GM12878 (cell line): ENCODE measurements around the gene ARMC3. TPM values are rescaled to one million over a fixed set of nuclear protein-coding genes. Genes with fewer than 3 reads are reported as not detected.
A peak's percentile ranks its signal among the peaks of the same experiment; 100 is the strongest.

Source experiments
- ATAC-seq: fragments of 200-7000 bp; cut with Tn5 transposase; 3 replicates; pipeline ENCODE4 v1.9.1; 2020; ENCODE audit warnings: mild to moderate bottlenecking, moderate library complexity
- BruUV-seq: library from RNA; stranded (reverse); fragments of 400-500 nt; replicated peaks from 2 replicates; lab custom pipeline; 2021; lab: Mats Ljungman, UMichigan
- CTCF ChIA-PET: fragments of 300-600 bp; sonication (Branson Sonifier 250); formaldehyde crosslinking; extraction: SDS; loops from one replicate; lab custom pipeline; 2021; ENCODE audit warnings: inconsistent platforms; lab: Yijun Ruan, JAX
- POLR2A ChIA-PET: fragments of 350-600 bp; formaldehyde crosslinking; extraction: SDS; loops from one replicate; lab custom pipeline; 2021; ENCODE audit warnings: inconsistent platforms; lab: Charles Lee
- RAD21 ChIA-PET: fragments of 300-600 bp; sonication (Branson Sonifier 250); formaldehyde crosslinking; loops from one replicate; lab custom pipeline; 2023; ENCODE audit warnings: antibody characterized with exemption; ENCODE audit not compliant: unreplicated experiment; lab: Charles Lee
- SMC1A ChIA-PET: fragments of 300-600 bp; sonication (Branson Sonifier 250); formaldehyde crosslinking; loops from one replicate; lab custom pipeline; 2023; ENCODE audit not compliant: unreplicated experiment, uncharacterized antibody; lab: Charles Lee
- DNase-seq: peaks from one replicate; pipeline ENCODE4 v3.0.0-alpha.2; 2011; ENCODE audit warnings: low read depth, low spot score
- FAIRE-seq: peaks from 3 replicates; lab custom pipeline; 2011; peaks lifted over from hg19 to GRCh38; lab: Jason Lieb, UNC
- H2AFZ ChIP-seq: 2 replicates; pipeline ENCODE4 v1.6.0; 2011; ENCODE audit warnings: low read depth, low read length, control low read depth; ENCODE audit not compliant: control insufficient read depth
- H3K27ac ChIP-seq: 2 replicates; pipeline ENCODE4 v1.5.1; 2011; ENCODE audit warnings: control low read depth; ENCODE audit not compliant: control insufficient read depth, insufficient read depth
- H3K27me3 ChIP-seq, 2 experiments: replicated peaks in 1 of 2; 2 replicates each; pipeline versions ENCODE4 v1.6.0 to v1.6.1; 2011; ENCODE audit warnings: low read length in 1 of 2; ENCODE audit not compliant: control insufficient read depth in 2 of 2, insufficient read depth in 2 of 2
- H3K36me3 ChIP-seq, 2 experiments: 2 replicates each; pipeline ENCODE4 v1.5.1; 2011; ENCODE audit warnings: low read length in 1 of 2; ENCODE audit not compliant: control insufficient read depth in 2 of 2, insufficient read depth in 2 of 2
- H3K4me1 ChIP-seq: 2 replicates; pipeline ENCODE4 v1.6.1; 2011; ENCODE audit warnings: mild to moderate bottlenecking, low read length, moderate library complexity, mixed read lengths; ENCODE audit not compliant: control insufficient read depth, insufficient read depth
- H3K4me2 ChIP-seq: 2 replicates; pipeline ENCODE4 v1.6.0; 2011; ENCODE audit warnings: control low read depth; ENCODE audit not compliant: control insufficient read depth, insufficient read depth
- H3K4me3 ChIP-seq: fragments of 200-600 bp; sonication (generic); 2 replicates; pipeline ENCODE4 v1.5.1; 2016
- H3K79me2 ChIP-seq: 2 replicates; pipeline ENCODE4 v1.6.0; 2011; ENCODE audit warnings: low read length; ENCODE audit not compliant: control insufficient read depth, insufficient read depth
- H3K9ac ChIP-seq: 2 replicates; pipeline ENCODE4 v1.8.0; 2011; ENCODE audit warnings: low read length, control low read depth, mixed read lengths; ENCODE audit not compliant: control insufficient read depth, insufficient read depth
- H3K9me3 ChIP-seq: replicated peaks from 3 replicates; pipeline ENCODE4 v1.5.1; 2011; ENCODE audit warnings: mild to moderate bottlenecking, low read length; ENCODE audit not compliant: control insufficient read depth, insufficient read depth
- H4K20me1 ChIP-seq: 2 replicates; pipeline ENCODE4 v1.6.0; 2011; ENCODE audit not compliant: control insufficient read depth, insufficient read depth
- BHLHE40 ChIP-seq, 2 experiments: fragments of 450-650 bp in 1 of 2; IDR thresholded peaks; 2 replicates each; pipeline ENCODE4 v1.6.1; 2011 to 2017; ENCODE audit warnings: low read depth in 2 of 2, borderline replicate concordance in 1 of 2, improper control_type of control experiment in 1 of 2, low read length in 1 of 2, mild to moderate bottlenecking in 1 of 2
- CHD4 ChIP-seq: fragments of 200-600 bp; sonication (generic); IDR thresholded peaks from 2 replicates; pipeline ENCODE4 v1.6.1; 2016; ENCODE audit warnings: mild to moderate bottlenecking
- CTCF ChIP-seq, 3 experiments: IDR thresholded peaks in 2 of 3; conservative IDR thresholded peaks in 1 of 3; 2 replicates each; pipeline ENCODE4 v1.5.1; 2011; ENCODE audit warnings: low read depth in 3 of 3, low read length in 3 of 3, mild to moderate bottlenecking in 3 of 3, control low read depth in 2 of 3, moderate library complexity in 2 of 3, inconsistent platforms in 1 of 3, mixed read lengths in 1 of 3; ENCODE audit not compliant: control insufficient read depth in 2 of 3, insufficient read depth in 1 of 3; ENCODE audit errors: extremely low read depth in 1 of 3
- ETV6 ChIP-seq, 2 experiments: fragments of 450-650 bp in 1 of 2; IDR thresholded peaks in 1 of 2; conservative IDR thresholded peaks in 1 of 2; 2 replicates each; pipeline ENCODE4 v1.6.1; 2014; ENCODE audit warnings: antibody characterized with exemption in 1 of 2, borderline replicate concordance in 1 of 2, low read depth in 1 of 2, mild to moderate bottlenecking in 1 of 2, moderate library complexity in 1 of 2
- EZH2 ChIP-seq: IDR thresholded peaks from 2 replicates; pipeline ENCODE4 v1.6.1; 2012; ENCODE audit warnings: low read depth, mild to moderate bottlenecking, control low read depth, inconsistent platforms, low read length, borderline replicate concordance; ENCODE audit not compliant: control insufficient read depth
- STAT1 ChIP-seq: fragments of 450-650 bp; conservative IDR thresholded peaks from 2 replicates; pipeline ENCODE4 v1.6.1; 2014; ENCODE audit warnings: antibody characterized with exemption, mild to moderate bottlenecking
- ZNF687 ChIP-seq: fragments of 450-650 bp; IDR thresholded peaks from 2 replicates; pipeline ENCODE4 v1.6.1; 2017; ENCODE audit warnings: mild to moderate bottlenecking, moderate library complexity
- WGBS: methylation state at CpG from one replicate; pipeline ENCODE4 v1.1.6; 2016; ENCODE audit warnings: low lambda C conversion rate; ENCODE audit not compliant: insufficient replicate concordance, insufficient coverage; ENCODE audit errors: missing lambda C conversion rate; 5-methylcytosine and 5-hydroxymethylcytosine counted together
- in situ Hi-C: fragments of 300-500 bp; cut with MboI; formaldehyde crosslinking; loops from 9 replicates; pipeline ENCODE4 v1.14.3; 2018; ENCODE audit warnings: mixed read lengths
- intact Hi-C: fragments of 100-400 bp; cut with micrococcal nuclease; formaldehyde crosslinking; loops from one replicate; pipeline ENCODE4 v1.14.2; 2022; ENCODE audit not compliant: unreplicated experiment
- polyA plus RNA-seq, 11 experiments: library from polyadenylated mRNA; depleted of rRNA in 4 of 11; unstranded in 6 of 11; stranded (reverse) in 5 of 11; fragments of >200 nt; fragmentation: Nextera tagmentation in 4 of 11; fragmentation: Illumina TruSeq in 1 of 11; extraction: Ambion mirVana in 4 of 11; extraction: Trizol in 1 of 11; gene quantifications; 1 replicate in 1 of 11; 2 replicates in 10 of 11; pipeline versions ENCODE4 v1.2.1 to v1.2.3, GENCODE V29; 2011 to 2016; ENCODE audit warnings: inconsistent platforms in 2 of 11, missing spikeins in 2 of 11, low read depth in 1 of 11
- total RNA-seq, 4 experiments: library from RNA; depleted of rRNA in 3 of 4; stranded (reverse); fragments of >200 nt in 3 of 4; fragmentation: Illumina TruSeq in 1 of 4; extraction: Trizol in 1 of 4; gene quantifications; 2 replicates each; pipeline versions ENCODE4 v1.2.1 to v1.2.3, GENCODE V29; 2013 to 2021
- TF ChIP-seq, protein P1 (sequence below): IDR thresholded peaks from 2 replicates; pipeline ENCODE4 v1.6.1; 2011; ENCODE audit warnings: mild to moderate bottlenecking, low read depth, low read length, moderate library complexity; ENCODE audit not compliant: insufficient replicate concordance
- TF ChIP-seq, protein P2 (sequence below): fragments of 450-650 bp; conservative IDR thresholded peaks from 2 replicates; pipeline ENCODE4 v1.6.1; 2017; ENCODE audit warnings: mild to moderate bottlenecking, moderate library complexity
- TF ChIP-seq, protein P3 (sequence below): IDR thresholded peaks from 2 replicates; pipeline ENCODE4 v1.6.1; 2012; ENCODE audit warnings: low read length, inconsistent platforms

The ARMC3 gene
- total and polyA plus RNA-seq, 10 of the 15 experiments (the other 5 are each of a cell fraction or from before 2014, with no cell fraction given), result 0.01 to 0.06 TPM; not detected in 8

DNA sequence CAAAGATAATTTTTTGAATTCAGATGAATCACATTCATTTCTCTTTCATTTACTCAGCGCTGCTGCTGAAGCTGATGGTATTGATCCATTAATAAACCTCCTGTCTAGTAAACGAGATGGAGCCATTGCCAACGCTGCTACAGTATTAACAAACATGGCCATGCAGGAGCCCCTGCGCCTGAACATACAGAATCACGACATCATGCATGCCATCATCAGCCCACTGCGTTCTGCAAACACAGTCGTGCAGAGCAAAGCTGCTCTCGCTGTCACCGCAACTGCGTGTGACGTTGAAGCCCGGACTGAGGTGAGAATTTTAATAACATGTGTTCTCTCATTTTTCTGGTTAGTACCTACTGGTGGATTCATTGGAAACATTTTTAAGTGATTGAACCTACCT lies 70.2 kb downstream of the ARMC3 start (continued):
- TF ChIP-seq ZNF687 (no peak), CTCF (IDR thresholded peaks at IDR 0.05 in 2 of 3, conservative IDR thresholded peaks at IDR 0.05 in 1 of 3; ENCODE audit: control insufficient read depth in 2 of 3, extremely low read depth in 1 of 3, insufficient read depth in 1 of 3, low read depth in 3 of 3, low read length in 3 of 3) (no peak)
- TF ChIP-seq, protein P1, sequence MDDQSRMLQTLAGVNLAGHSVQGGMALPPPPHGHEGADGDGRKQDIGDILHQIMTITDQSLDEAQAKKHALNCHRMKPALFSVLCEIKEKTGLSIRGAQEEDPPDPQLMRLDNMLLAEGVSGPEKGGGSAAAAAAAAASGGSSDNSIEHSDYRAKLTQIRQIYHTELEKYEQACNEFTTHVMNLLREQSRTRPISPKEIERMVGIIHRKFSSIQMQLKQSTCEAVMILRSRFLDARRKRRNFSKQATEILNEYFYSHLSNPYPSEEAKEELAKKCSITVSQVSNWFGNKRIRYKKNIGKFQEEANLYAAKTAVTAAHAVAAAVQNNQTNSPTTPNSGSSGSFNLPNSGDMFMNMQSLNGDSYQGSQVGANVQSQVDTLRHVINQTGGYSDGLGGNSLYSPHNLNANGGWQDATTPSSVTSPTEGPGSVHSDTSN, result no peak

DNA sequence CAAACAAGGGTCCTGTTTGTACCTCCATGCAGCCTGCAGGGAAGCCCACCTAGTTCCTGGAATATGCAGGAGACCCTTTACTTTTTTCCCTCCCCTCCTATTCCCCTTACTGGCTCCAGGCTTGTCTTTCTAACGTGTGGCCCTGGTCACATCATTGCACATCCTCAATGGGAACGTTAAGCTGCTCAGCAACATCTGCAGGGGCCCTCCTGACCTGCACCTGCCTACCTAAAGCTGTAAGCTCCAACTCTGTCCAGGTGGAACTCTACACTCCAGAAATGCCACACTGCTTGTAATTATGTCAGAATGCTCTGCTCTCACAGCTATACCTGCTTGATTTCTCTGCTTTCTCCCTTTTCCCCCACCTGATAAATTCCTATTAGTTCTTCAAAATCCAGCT lies 72.1 kb downstream of the ARMC3 start:
- RAD21 ChIA-PET, result interaction anchor here (0.9 kb wide), 1 partner anchor 10 kb away, joined by 4 read pairs; no protein-coding TSS in a partner anchor
- no peak for TF ChIP-seq BHLHE40 (IDR thresholded peaks at IDR 0.05; ENCODE audit: borderline replicate concordance in 1 of 2, low read depth in 2 of 2, low read length in 1 of 2)
- TF ChIP-seq, protein P2, sequence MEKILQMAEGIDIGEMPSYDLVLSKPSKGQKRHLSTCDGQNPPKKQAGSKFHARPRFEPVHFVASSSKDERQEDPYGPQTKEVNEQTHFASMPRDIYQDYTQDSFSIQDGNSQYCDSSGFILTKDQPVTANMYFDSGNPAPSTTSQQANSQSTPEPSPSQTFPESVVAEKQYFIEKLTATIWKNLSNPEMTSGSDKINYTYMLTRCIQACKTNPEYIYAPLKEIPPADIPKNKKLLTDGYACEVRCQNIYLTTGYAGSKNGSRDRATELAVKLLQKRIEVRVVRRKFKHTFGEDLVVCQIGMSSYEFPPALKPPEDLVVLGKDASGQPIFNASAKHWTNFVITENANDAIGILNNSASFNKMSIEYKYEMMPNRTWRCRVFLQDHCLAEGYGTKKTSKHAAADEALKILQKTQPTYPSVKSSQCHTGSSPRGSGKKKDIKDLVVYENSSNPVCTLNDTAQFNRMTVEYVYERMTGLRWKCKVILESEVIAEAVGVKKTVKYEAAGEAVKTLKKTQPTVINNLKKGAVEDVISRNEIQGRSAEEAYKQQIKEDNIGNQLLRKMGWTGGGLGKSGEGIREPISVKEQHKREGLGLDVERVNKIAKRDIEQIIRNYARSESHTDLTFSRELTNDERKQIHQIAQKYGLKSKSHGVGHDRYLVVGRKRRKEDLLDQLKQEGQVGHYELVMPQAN, result no peak
- TF ChIP-seq ETV6 (conservative IDR thresholded peaks at IDR 0.05 in 1 of 2, IDR thresholded peaks at IDR 0.05 in 1 of 2; ENCODE audit: borderline replicate concordance in 1 of 2, low read depth in 1 of 2), result no peak
- no peak for TF ChIP-seq STAT1
- TF ChIP-seq EZH2, result no peak
- no peak for TF ChIP-seq CHD4
- TF ChIP-seq, protein P3, sequence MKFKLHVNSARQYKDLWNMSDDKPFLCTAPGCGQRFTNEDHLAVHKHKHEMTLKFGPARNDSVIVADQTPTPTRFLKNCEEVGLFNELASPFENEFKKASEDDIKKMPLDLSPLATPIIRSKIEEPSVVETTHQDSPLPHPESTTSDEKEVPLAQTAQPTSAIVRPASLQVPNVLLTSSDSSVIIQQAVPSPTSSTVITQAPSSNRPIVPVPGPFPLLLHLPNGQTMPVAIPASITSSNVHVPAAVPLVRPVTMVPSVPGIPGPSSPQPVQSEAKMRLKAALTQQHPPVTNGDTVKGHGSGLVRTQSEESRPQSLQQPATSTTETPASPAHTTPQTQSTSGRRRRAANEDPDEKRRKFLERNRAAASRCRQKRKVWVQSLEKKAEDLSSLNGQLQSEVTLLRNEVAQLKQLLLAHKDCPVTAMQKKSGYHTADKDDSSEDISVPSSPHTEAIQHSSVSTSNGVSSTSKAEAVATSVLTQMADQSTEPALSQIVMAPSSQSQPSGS, result no peak

More for the DNA sequence above, 72.1 kb downstream of the ARMC3 start:
- 34% methylated on average over 2 of the region's 2 CpGs for WGBS
- Histone ChIP-seq H3K4me1 (no peaks in the 10 kb centered on the region), H3K79me2 (no peaks in the 10 kb centered on the region), H3K4me2 (no peak overlapping the region), H3K9me3 (no peaks in the 10 kb centered on the region), H3K27me3 (peaks cover 0 to 3% of the 10 kb centered on the region in 2 experiments; a peak in 2 of 4 replicates), H4K20me1 (no peaks in the 10 kb centered on the region), H3K4me3 (no peak overlapping the region), H3K9ac (no peak overlapping the region), H2AFZ (no peak overlapping the region), H3K36me3 (no peaks in the 10 kb centered on the region), H3K27ac (no peak overlapping the region)
- no peak for DNase-seq
- intact Hi-C loops (no loop called here), in situ Hi-C loops (loop anchor here (25.0 kb wide), 2 partner anchors 738 to 1513 kb away; no protein-coding TSS in a partner anchor)
- no peak for FAIRE-seq
- POLR2A ChIA-PET, result no interaction called here
- BruUV-seq, result no TSS peak
- SMC1A ChIA-PET, result no interaction called here
- peak; percentile 45; the same call in 2 of the 3 replicates for ATAC-seq
- CTCF ChIA-PET, result no interaction called here
